GM12865 (cell line): ENCODE results near the gene KHDRBS1.

Source experiments
- DNase-seq: peaks from one replicate; pipeline ENCODE4 v3.0.0; 2010; ENCODE audit warnings: low read depth
- H3K4me3 ChIP-seq: 2 replicates; pipeline ENCODE4 v1.5.1; 2011; ENCODE audit warnings: mild to moderate bottlenecking, low read depth, low read length, control low read depth
- TF ChIP-seq, protein P1 (sequence below): IDR thresholded peaks from 2 replicates; pipeline ENCODE4 v1.5.1; 2011; ENCODE audit warnings: low read length, control low read depth, low read depth, inconsistent platforms; ENCODE audit not compliant: insufficient read depth; ENCODE audit errors: missing control alignments

Gene KHDRBS1

DNA sequence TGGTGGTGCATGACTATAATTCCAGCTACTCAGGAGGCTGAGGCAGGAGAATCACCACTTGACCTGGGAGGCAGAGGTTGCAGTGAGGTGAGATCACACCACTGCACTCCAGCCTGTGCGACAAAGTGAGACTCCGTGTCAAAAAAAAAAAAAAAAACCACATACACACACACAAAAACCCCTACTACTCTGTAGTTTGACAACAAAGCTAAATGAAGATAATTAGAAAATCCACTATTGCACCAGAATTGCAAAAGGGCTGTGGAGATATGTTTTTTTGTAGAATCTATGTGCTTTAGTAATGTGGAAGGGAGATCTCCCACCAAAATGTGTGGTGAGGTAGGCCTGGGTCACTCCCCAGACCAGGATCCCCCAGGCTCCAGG is 32.2 kb upstream of the KHDRBS1 start:
- TF ChIP-seq, protein P1, sequence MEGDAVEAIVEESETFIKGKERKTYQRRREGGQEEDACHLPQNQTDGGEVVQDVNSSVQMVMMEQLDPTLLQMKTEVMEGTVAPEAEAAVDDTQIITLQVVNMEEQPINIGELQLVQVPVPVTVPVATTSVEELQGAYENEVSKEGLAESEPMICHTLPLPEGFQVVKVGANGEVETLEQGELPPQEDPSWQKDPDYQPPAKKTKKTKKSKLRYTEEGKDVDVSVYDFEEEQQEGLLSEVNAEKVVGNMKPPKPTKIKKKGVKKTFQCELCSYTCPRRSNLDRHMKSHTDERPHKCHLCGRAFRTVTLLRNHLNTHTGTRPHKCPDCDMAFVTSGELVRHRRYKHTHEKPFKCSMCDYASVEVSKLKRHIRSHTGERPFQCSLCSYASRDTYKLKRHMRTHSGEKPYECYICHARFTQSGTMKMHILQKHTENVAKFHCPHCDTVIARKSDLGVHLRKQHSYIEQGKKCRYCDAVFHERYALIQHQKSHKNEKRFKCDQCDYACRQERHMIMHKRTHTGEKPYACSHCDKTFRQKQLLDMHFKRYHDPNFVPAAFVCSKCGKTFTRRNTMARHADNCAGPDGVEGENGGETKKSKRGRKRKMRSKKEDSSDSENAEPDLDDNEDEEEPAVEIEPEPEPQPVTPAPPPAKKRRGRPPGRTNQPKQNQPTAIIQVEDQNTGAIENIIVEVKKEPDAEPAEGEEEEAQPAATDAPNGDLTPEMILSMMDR: no peak
- no peak overlapping the region for H3K4me3 ChIP-seq
- DNase-seq: no peak

DNA sequence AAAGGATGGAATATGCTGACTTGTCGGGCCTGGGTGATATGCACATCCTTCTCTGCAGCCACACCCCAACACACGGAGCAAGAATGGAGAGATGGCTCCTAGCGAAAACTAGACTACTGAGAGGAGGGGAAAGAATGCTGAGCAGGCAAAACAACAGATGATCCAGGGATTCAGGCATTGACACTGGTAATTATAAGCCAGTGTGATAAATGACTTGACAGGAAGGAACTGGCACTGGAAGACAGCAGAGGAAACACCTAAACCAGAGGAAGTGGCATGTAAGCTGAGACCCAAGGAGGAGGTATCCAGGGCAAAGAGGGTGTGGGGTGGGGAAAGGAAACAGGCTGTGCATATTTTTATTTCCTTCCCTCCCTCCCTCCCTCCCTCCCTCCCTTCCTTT is 31.7 kb upstream of the KHDRBS1 start:
- TF ChIP-seq, protein P1: no peak
- H3K4me3 ChIP-seq: no peak overlapping the region
- DNase-seq: peak; percentile 34

DNA sequence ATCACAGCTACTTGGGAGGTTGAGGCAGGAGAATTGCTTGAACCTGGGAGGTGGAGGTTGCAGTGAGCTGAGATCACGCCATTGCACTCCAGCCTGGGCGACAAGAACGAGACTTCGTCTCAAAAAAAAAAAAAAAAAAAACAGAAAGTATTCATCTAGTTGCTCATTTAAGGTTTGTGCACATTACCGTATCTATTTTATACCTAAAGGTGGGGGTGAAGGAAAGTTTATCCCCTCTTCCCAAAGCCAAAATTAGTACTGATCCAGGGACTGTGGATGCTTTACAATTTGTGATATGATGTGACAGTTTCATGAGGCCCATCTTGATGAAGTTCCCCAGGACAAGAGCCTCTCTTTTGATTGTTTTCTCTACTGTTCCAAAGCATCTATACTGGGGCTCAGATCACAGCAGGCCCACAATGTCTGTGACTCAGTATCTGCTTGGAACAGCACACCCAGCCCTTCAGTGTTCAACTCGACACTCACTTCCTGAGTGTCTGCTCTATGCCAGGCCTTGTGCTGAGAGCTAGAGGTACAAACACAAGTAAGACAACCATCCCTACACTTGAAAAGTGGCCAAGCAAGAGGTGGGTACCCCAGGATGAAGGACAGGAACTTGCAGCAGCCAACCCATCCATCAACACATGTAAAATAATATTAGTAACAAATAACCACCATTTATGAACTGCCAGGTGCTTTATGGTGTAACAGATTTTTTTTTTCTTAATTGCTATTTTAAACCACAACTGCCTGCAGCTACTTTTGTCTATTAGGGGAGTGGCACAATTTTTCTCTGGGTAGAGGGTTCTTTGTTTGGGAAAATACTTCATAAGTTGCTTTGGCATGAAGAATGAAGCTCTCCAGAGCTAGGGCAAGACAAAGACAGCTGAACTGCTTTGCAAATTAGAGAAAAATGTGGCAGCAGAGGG is 29.0 kb upstream of the KHDRBS1 start:
- peak overlapping the region; percentile 36; the same call in 1 of the 2 replicates for H3K4me3 ChIP-seq

DNA sequence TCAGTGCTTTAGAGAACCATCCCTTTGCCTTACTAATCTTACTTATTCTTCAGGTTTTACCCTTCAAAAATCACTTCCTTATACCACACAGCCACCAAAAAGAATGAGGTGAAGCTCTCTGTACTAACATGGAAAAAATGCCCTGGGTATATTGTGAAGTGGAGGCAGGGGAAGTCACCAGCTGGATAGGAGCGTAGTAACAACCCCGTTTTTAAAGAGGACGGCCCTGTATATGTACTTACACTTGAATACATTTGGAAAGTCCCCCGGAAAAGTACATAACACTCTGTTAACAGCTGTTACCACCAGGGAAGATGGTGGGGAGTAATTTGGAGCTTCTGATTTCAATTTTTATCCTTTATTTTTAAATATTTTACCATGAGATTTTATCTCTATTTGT is 28.2 kb upstream of the KHDRBS1 start:
- peak; percentile 80 for DNase-seq
- H3K4me3 ChIP-seq: peak overlapping the region; percentile 36; the same call in 1 of the 2 replicates
- TF ChIP-seq, protein P1: no peak

More for the DNA sequence above, 29.0 kb upstream of the KHDRBS1 start:
- TF ChIP-seq, protein P1: no peak
- DNase-seq: peak; percentile 32

DNA sequence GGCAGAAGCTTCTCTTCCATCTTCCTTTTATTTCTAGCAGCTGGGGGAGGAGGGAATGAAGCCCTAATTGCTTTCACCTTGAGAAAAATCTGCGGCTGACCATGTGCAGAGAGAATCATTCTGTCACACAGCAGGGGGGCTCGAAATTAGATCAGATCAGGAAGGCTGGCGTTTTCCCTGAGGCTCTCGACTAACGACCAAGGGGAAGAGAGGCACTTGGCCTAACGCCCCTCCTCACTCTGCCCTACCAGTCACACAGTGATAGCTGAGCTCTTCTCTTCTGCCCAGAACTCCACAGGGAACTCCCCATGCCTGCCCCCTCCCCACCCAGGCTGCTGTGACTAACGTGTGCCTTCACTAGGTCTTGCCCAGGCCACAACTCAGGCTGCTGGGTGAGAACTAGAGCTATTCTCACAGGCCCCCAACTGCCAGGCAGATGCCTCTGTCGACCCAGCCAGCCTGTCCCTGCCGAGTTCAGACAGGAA is 26.5 kb upstream of the KHDRBS1 start:
- TF ChIP-seq, protein P1: no peak
- no peak for DNase-seq
- no peak overlapping the region for H3K4me3 ChIP-seq

DNA sequence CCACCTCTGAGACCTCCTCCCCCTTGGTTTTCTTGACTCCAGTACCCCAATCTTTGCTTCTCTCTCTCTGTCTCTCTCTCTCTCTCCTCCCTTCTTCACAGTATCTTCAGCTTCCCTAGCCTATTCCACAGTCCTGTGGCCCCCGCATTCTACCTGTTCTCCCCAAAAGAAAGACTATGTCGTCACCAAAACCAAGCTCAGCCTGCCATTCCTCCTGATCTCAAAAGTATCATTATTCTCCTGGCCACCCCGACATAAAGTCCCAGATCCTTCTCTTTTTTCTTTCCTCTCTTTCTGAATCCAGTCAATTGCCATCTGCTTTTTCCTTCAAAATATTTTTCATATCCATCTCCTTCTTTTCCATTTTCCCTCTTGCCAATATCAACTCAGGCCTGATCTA is 23.7 kb upstream of the KHDRBS1 start:
- DNase-seq: no peak
- no peak overlapping the region for H3K4me3 ChIP-seq
- TF ChIP-seq, protein P1: no peak
